Large intestine (tissue), 3 donors: ENCODE results near the gene BTRC. TPM values are rescaled to one million over a fixed set of nuclear protein-coding genes. Genes with fewer than 3 reads are reported as not detected.
A peak's percentile ranks its signal among the peaks of the same experiment; 100 is the strongest.
"Not testable (repeated sequence)": the region's sequence is repeated elsewhere in the genome, so short reads cannot be mapped to it uniquely, and the experiment has no call there.

Source experiments
- DNase-seq, 2 donors: peaks; one replicate each; pipeline versions ENCODE4 v3.0.0 to v3.0.0-alpha.2; 2013
- H3K27ac ChIP-seq: one replicate; pipeline ENCODE4 v1.5.1; 2013; ENCODE audit warnings: low read length
- H3K27me3 ChIP-seq: 2 replicates; pipeline ENCODE4 v1.6.1; 2013; ENCODE audit warnings: low read length; ENCODE audit not compliant: control insufficient read depth, insufficient read depth
- H3K36me3 ChIP-seq: 2 replicates; pipeline ENCODE4 v1.6.1; 2013; ENCODE audit warnings: low read length; ENCODE audit not compliant: control insufficient read depth, insufficient read depth
- H3K4me1 ChIP-seq: one replicate; pipeline ENCODE4 v1.6.1; 2013; ENCODE audit warnings: low read length; ENCODE audit not compliant: control insufficient read depth, insufficient read depth
- H3K4me3 ChIP-seq: one replicate; pipeline ENCODE4 v1.5.1; 2013; ENCODE audit warnings: low read length
- H3K9me3 ChIP-seq: one replicate; pipeline ENCODE4 v1.6.1; 2013; ENCODE audit warnings: mild to moderate bottlenecking, low read depth, low read length, moderate library complexity; ENCODE audit not compliant: control insufficient read depth
- WGBS: methylation state at CpG from one replicate; pipeline ENCODE4 v1.1.5; 2013; ENCODE audit warnings: low lambda C conversion rate; ENCODE audit not compliant: insufficient coverage; 5-methylcytosine and 5-hydroxymethylcytosine counted together
- polyA plus RNA-seq: library from polyadenylated mRNA; unstranded; fragments of 120-200 nt; gene quantifications from one replicate; pipeline ENCODE4 v1.2.1, GENCODE V29; 2013

BTRC gene
- polyA plus RNA-seq, 1 donor = 14.4 TPM

DNA sequence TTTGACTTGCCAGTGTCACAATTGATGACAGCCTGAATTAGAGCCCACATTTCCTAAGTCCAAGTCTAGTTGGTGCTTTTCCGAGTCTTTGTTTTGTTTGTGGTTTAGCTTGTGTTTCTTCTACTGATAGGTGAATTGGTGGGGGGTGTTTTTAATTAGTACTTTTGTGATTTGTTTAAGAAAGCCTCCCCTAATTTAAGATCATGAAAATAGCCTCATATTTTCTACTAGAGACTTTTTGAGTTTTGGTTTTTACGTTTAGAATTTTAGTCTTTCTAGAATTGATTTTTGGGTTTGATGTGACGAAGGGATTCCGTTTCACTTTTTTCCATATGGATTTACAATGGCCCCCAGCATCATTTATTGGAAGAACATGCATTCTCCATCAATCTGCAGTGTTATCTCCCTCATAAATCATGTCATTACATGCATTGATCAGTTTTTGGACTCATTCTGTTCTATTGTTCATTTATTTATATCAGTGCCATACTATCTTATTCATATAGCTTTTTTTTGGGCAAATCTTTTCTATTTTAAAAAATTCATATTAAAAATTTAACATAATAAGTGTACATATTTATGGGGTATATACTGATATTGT lies 32.8 kb downstream of the BTRC start:
- Histone ChIP-seq H3K4me3 (no peak overlapping the region), H3K27ac (no peak overlapping the region), H3K27me3 (no peaks in the 10 kb centered on the region), H3K36me3 (no peaks in the 10 kb centered on the region), H3K9me3 (no peaks in the 10 kb centered on the region), H3K4me1 (peaks cover 3% of the 10 kb centered on the region)
- WGBS = 100% methylated on average over 1 of the region's 4 CpGs
- no peak for DNase-seq

DNA sequence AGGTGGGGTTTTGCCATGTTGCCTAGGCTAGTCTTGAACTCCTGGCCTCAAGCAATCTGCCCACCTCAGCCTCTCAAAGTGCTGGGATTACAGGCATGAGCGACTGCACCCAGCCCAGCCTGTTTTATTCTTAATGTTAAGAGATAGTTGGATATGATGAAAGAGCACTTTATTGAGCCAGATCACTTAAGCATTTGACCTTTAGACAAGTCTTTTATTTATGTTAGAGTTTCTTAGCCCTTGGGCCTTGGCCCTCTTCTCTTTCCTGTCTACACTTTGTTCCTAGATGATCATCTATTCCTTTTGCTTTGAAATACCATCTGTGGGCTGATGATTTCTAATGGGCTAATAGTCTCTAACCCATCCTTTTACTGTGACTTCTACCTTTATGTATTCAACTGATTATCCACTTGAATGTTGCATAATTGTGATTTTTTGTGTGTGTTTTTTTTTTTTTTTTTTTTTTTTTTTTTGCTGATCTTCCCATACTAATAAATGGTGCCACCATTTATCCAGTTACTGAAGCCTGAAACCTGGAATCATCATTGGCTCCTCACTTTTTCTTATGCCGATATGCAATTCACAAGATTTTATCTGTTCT lies 34.8 kb downstream of the BTRC start:
- H3K4me1 ChIP-seq = peaks cover 3% of the 10 kb centered on the region
- no peak overlapping the region for H3K4me3 ChIP-seq
- 100% methylated on average over 1 of the region's 2 CpGs for WGBS
- H3K27ac ChIP-seq = no peak overlapping the region
- DNase-seq = peak; percentile 3 to 56
- no peaks in the 10 kb centered on the region for H3K36me3 ChIP-seq
- H3K9me3 ChIP-seq = no peaks in the 10 kb centered on the region
- no peaks in the 10 kb centered on the region for H3K27me3 ChIP-seq

DNA sequence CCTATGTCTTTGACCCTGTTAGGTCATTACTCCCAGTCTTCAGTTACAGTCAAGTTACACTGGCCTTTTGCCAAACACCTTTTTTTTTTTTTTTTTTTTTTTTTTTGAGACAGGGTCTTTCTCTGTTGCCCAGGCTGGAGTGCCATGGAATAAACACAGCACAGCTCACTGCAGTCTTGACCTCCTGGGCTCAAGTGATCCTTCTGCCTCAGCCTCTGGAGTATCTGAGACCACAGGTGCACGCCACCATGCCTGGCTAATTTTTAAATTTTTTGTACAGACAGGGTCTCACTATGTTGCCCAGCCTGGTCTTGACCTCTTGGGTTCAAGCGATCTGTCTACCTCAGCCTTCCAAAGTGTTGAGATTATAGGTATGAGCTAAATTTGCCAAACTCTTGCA lies 35.6 kb downstream of the BTRC start:
- not testable (repeated sequence) for H3K36me3 ChIP-seq, H3K9me3 ChIP-seq, H3K27ac ChIP-seq, DNase-seq, H3K4me3 ChIP-seq, H3K4me1 ChIP-seq, H3K27me3 ChIP-seq
- no CpG with 5 or more reads among the region's 2 CpGs for WGBS

DNA sequence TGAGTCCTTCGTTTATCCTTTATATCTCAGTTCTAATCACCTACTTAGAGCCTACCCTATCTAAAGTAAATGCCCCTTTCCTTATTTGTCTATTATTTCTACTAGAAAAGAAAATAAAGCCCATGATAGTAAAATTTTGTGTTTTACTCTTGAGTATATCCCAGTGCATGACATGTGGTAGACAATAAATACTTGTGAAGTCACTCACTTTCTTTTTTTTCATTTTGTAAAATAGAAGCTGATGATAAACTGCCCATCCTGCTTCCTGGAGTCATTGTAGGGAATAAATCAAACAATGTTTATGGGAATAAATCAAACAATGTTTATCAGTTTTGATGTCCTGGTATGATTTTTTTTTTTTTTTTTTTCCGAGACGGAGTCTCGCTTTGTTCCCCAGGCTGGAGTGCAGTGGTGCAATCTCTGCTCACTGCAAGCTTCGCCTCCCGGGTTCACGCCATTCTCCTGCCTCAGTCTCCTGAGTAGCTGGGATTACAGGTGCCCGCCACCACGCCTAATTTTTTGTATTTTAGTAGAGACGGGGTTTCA lies 36.1 kb downstream of the BTRC start:
- 90% methylated on average over 2 of the region's 10 CpGs for WGBS
- H3K4me1 ChIP-seq = peaks cover 3% of the 10 kb centered on the region
- H3K27me3 ChIP-seq = no peaks in the 10 kb centered on the region
- no peak for DNase-seq
- no peak overlapping the region for H3K4me3 ChIP-seq
- no peaks in the 10 kb centered on the region for H3K9me3 ChIP-seq
- no peak overlapping the region for H3K27ac ChIP-seq
- no peaks in the 10 kb centered on the region for H3K36me3 ChIP-seq

DNA sequence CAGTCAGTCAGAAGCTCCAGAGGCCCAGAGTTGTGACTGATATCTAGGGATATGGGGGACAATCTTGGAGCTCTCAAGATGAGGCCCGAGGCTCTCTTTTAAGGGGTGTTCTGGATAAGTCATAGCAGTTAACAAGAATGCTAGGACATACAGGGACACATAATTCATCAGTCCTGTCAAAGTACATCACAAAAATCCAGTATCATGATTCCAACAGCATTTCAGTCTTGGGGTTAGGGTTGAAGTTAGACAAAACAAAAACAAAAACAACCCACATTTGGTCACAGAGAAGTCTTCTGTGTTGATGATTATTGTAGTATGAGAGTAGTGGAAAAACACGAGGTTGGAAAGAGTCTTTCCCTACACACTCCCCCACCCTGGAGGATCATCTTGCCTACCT lies 39.4 kb downstream of the BTRC start:
- Histone ChIP-seq H3K4me3 (no peak overlapping the region), H3K27ac (no peak overlapping the region), H3K36me3 (no peaks in the 10 kb centered on the region), H3K9me3 (no peaks in the 10 kb centered on the region), H3K27me3 (no peaks in the 10 kb centered on the region), H3K4me1 (peaks cover 2% of the 10 kb centered on the region)
- 60% methylated on average over 1 of the region's 2 CpGs for WGBS
- DNase-seq = no peak

DNA sequence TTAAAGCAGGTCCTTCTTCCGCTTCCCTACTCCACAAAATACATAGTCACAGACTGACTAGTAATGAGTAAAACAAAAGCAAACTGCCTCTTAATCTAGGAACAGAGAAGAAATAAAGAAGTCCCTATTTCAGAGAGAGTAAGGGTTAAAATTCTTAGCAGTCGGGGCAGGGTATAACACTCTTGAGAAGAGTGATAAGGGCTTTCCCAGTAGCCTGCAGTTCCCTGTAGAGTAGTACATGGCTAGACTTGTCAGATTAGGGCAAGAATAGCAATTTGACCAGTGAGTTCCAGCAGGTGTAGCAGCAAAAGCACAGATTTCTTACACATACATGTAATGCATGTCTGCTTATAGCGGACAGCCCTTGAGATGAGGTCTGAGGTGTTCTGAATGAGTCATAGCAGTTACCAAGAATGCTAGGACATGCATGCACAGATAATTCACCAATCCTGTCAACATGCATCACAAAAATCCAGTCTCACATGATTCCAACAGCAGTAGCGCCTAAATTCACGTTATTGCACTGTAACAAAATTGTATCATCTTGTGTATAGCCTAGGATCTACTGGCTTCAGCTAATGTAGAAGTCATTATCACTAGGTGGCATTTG lies 40.7 kb downstream of the BTRC start:
- Histone ChIP-seq H3K9me3 (no peaks in the 10 kb centered on the region), H3K27me3 (no peaks in the 10 kb centered on the region), H3K27ac (no peak overlapping the region), H3K4me1 (no peaks in the 10 kb centered on the region), H3K36me3 (no peaks in the 10 kb centered on the region), H3K4me3 (no peak overlapping the region)
- WGBS = no CpG with 5 or more reads among the region's 5 CpGs
- DNase-seq = peak in 1 of 2 donors; percentile 5

DNA sequence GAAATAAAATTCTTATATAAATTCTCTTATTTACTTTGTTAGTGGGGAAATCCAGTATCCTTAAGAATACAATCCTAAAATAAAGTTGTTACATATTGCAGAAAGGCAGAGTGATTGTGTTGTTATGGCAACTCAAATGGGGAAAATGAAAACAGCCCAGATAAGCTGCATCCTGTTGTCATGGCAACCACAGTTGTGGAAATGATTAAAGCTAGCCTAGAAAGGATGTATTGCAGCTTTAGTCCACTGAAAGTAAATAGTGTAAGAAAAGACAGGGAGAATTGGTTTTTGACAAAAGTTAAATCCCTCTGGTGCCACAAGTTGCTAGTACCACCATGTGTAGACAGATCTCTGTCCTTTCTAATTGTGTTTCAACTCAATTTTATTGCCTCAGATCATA lies 43.2 kb downstream of the BTRC start:
- Histone ChIP-seq H3K4me3 (no peak overlapping the region), H3K4me1 (no peaks in the 10 kb centered on the region), H3K27me3 (no peaks in the 10 kb centered on the region), H3K9me3 (no peaks in the 10 kb centered on the region), H3K36me3 (no peaks in the 10 kb centered on the region), H3K27ac (no peak overlapping the region)
- DNase-seq = peak; percentile 25 to 45

DNA sequence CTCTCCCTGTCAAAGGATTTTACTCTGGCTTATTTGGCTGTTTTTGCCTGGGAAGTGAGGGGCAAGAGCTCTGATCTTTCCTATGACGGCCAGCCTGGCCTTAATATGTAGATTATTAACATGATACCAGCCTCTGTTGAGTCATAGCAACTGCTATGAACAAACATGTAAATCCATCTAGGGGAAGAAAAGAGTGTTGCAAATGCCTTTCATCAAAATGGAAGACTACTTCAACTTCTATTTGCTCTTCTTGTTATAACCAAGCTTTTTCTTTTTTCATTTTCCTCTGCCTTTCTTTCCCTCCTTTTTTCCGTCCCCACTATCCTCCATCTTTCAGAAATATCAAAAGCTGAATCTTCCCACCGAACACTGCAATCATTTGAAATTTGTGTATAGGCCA lies 46.6 kb downstream of the BTRC start:
- Histone ChIP-seq H3K9me3 (no peaks in the 10 kb centered on the region), H3K4me1 (no peaks in the 10 kb centered on the region), H3K4me3 (no peak overlapping the region), H3K27ac (no peak overlapping the region), H3K27me3 (no peaks in the 10 kb centered on the region), H3K36me3 (no peaks in the 10 kb centered on the region)
- DNase-seq = no peak
- 100% methylated on average over 1 of the region's 3 CpGs for WGBS

DNA sequence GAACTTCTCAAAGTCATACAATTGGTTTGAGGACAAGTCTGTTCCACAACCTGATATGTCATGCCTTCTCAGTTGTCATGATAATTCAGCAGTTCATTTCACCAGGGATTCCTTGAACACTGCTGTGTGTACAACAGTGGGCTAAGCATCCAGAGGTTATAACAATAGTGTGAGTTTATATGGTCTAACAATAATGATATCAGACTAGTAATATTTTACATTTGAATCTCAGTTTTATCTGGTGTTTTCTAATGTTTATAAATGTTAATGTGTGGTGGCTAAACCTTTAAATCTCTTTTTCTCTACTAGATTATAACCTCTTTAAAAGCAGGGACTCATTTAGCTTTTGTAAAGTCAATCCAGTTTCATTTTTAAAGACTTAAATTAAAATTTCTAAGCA lies 48.7 kb downstream of the BTRC start:
- no peak for DNase-seq
- H3K36me3 ChIP-seq = no peaks in the 10 kb centered on the region
- no peaks in the 10 kb centered on the region for H3K4me1 ChIP-seq
- H3K27me3 ChIP-seq = no peaks in the 10 kb centered on the region
- H3K4me3 ChIP-seq = no peak overlapping the region
- H3K27ac ChIP-seq = no peak overlapping the region
- no peaks in the 10 kb centered on the region for H3K9me3 ChIP-seq

DNA sequence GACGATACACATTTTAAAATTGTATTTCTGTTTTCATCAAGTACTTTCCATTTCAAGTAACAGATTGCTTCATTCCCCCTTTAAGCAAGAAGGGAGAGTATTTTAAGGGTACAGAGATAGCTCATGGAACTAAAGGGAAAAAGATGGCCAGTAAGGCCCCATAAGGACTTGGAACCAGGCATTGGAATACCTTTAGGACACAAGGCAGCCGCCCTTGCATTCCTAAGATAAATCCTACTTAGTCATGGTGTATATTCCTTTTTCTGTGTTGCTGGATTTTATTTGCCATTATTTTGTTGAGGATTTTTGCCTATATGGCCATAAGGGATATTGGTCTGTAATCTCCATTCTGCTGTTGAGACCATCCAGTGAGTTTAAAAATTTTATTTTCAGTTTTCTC lies 49.2 kb downstream of the BTRC start:
- Histone ChIP-seq H3K27ac (no peak overlapping the region), H3K9me3 (no peaks in the 10 kb centered on the region), H3K4me3 (no peak overlapping the region), H3K36me3 (no peaks in the 10 kb centered on the region), H3K27me3 (no peaks in the 10 kb centered on the region), H3K4me1 (no peaks in the 10 kb centered on the region)
- DNase-seq = no peak
- WGBS = 100% methylated on average over 1 of the region's 2 CpGs

DNA sequence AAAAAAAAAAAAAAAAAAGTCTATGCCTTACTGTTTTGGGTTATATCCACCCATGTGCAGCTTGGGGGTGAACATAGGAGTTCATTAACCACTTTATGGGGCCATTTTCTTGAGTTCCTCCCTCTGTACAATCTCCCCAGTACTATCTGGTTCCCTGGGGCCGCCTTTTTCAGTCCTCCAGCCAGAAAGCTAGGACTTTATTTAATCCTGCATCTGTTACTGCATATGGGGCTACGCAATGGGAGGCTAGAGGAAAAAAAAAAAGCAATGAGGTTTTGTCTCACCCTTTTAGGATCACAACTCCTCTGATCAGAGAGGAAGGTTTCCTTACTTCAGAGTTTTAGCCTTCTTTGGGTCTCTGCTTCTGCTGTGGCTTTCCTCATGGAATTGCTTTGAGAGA lies 51.0 kb downstream of the BTRC start:
- no peaks in the 10 kb centered on the region for H3K27me3 ChIP-seq
- no peak for DNase-seq
- no peaks in the 10 kb centered on the region for H3K9me3 ChIP-seq
- no CpG with 5 or more reads among the region's 2 CpGs for WGBS
- H3K4me3 ChIP-seq = no peak overlapping the region
- H3K27ac ChIP-seq = no peak overlapping the region
- no peaks in the 10 kb centered on the region for H3K4me1 ChIP-seq
- H3K36me3 ChIP-seq = no peaks in the 10 kb centered on the region
